ENCODE results near the gene LRGUK. TPM values are rescaled to one million over a fixed set of nuclear protein-coding genes. Genes with fewer than 3 reads are reported as not detected.
A peak's percentile ranks its signal among the peaks of the same experiment; 100 is the strongest.
"Not testable (repeated sequence)": the region's sequence is repeated elsewhere in the genome, so short reads cannot be mapped to it uniquely, and the experiment has no call there.

LRGUK gene
- polyA plus RNA-seq (2011; rRNA removed), result 0.07 and 0.09 TPM in 2 replicates
- 0.48 TPM in 1 of 2 replicates, not detected in the other for polyA minus RNA-seq (2011; rRNA and poly(A)+ RNA removed)

DNA sequence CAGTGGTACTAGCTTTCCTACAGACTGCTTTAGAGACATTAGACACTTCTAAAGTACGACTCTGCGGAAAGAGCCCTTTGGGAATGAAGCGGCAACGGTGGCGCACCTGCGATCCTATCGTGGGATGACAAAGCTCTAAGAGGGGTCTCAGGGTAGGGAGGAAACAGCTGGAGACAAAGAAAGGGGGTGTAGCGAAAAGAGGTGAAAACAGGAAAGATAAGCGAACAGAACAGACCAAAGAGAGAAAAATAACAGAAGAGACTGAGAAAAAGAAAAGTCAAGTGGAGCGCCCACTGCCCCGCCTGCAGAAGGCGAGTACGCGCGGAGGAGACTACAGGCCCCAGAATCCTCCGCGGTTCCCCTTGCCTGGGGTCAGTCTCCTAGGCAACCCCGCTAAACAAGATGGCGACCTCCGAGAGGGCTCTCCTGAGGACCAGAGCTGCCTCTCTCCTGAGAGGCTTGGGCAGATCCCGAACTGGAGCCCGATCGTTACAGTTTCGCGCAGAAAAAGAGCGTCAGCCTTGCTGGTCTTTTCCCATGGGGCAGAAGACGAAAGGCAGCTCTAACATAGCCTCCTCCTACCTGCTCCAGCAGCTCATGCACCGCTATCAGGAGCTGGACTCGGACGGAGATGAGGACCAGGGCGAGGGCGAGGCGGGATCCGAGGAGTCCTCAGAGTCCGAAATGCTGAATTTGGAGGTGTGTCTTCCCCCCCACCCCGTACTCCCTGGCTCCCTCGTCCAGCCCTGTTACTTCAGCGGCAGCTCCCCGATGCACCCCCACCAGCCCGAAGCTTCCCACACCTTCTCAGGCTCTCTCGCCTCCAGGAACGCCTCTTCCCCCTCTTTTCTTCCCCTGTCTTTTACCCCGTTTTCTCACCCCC lies at the start of gene LRGUK:
Gene LRGUK (plus strand): TSS at position 375 of the 883 bp plus-strand sequence. CDS start 28 bp downstream, at position 403.
- TF ChIP-seq CTCF (IDR thresholded peaks at IDR 0.05; ENCODE audit: low read depth, low read length), result no peak
- Histone ChIP-seq H3K27ac (ENCODE audit: low read depth, low read length) (no peak within 1 kb of the TSS), H3K27me3 (ENCODE audit: control insufficient read depth, insufficient read depth, low read length) (peaks cover 3% of the 10 kb centered on the region), H3K9me3 (ENCODE audit: control insufficient read depth, insufficient read depth, low read length) (no peaks in the 10 kb centered on the region), H3K4me3 (ENCODE audit: low read depth, low read length) (peak within 1 kb of the TSS; percentile 84)
- peak; percentile 51 for DNase-seq (ENCODE audit: low read depth, low spot score)
- ChIA-PET POLR2A (no interaction called here), CTCF (interaction anchor here (0.6 to 1.3 kb wide), 6 partner anchors 14 to 293 kb away, joined by 3 to 29 read pairs (median 4); no protein-coding TSS in a partner anchor)

GRCh38 chr7:134077560-134077959 lies 49.6 kb upstream of the LRGUK start:
- H3K27ac ChIP-seq (ENCODE audit: low read depth, low read length); H3K27me3 ChIP-seq (ENCODE audit: control insufficient read depth, insufficient read depth, low read length); H3K4me3 ChIP-seq (ENCODE audit: low read depth, low read length); DNase-seq (ENCODE audit: low read depth, low spot score); POLR2A ChIA-PET; H3K9me3 ChIP-seq (ENCODE audit: control insufficient read depth, insufficient read depth, low read length): not testable (repeated sequence)
- CTCF ChIA-PET, result interaction anchor here (1.7 kb wide), 1 partner anchor 64 kb away, joined by 6 read pairs; no protein-coding TSS in a partner anchor

GRCh38 chr7:134078991-134079390 lies 48.1 kb upstream of the LRGUK start:
- TF ChIP-seq CTCF (IDR thresholded peaks at IDR 0.05; ENCODE audit: low read depth, low read length), result no peak
- no peaks in the 10 kb centered on the region for H3K27me3 ChIP-seq (ENCODE audit: control insufficient read depth, insufficient read depth, low read length)
- no peaks in the 10 kb centered on the region for H3K9me3 ChIP-seq (ENCODE audit: control insufficient read depth, insufficient read depth, low read length)
- CTCF ChIA-PET, result no interaction called here
- H3K27ac ChIP-seq (ENCODE audit: low read depth, low read length), result peak overlapping the region; percentile 11
- H3K4me3 ChIP-seq (ENCODE audit: low read depth, low read length), result no peak overlapping the region
- POLR2A ChIA-PET, result no interaction called here
- no peak for DNase-seq (ENCODE audit: low read depth, low spot score)

GRCh38 chr7:134081695-134082094 lies 45.4 kb upstream of the LRGUK start:
- CTCF ChIA-PET, result no interaction called here
- no peak overlapping the region for H3K27ac ChIP-seq (ENCODE audit: low read depth, low read length)
- POLR2A ChIA-PET, result no interaction called here
- H3K9me3 ChIP-seq (ENCODE audit: control insufficient read depth, insufficient read depth, low read length), result no peaks in the 10 kb centered on the region
- TF ChIP-seq CTCF (IDR thresholded peaks at IDR 0.05; ENCODE audit: low read depth, low read length), result no peak
- H3K4me3 ChIP-seq (ENCODE audit: low read depth, low read length), result no peak overlapping the region
- DNase-seq (ENCODE audit: low read depth, low spot score), result no peak
- H3K27me3 ChIP-seq (ENCODE audit: control insufficient read depth, insufficient read depth, low read length), result no peaks in the 10 kb centered on the region

- TF ChIP-seq CTCF (IDR thresholded peaks at IDR 0.05; ENCODE audit: low read depth, low read length), result no peak
- no peak overlapping the region for H3K4me3 ChIP-seq (ENCODE audit: low read depth, low read length)
- H3K27me3 ChIP-seq (ENCODE audit: control insufficient read depth, insufficient read depth, low read length), result no peaks in the 10 kb centered on the region
- ChIA-PET CTCF (no interaction called here), POLR2A (no interaction called here)
- no peak overlapping the region for H3K27ac ChIP-seq (ENCODE audit: low read depth, low read length)
- no peaks in the 10 kb centered on the region for H3K9me3 ChIP-seq (ENCODE audit: control insufficient read depth, insufficient read depth, low read length)
- DNase-seq (ENCODE audit: low read depth, low spot score), result no peak
Observed at GRCh38 chr7:134083766-134084487, 43.2 kb upstream of the LRGUK start.

Measured in AG04450 (cell line).